ENCODE data around the gene FBXW8.

Gene FBXW8

GRCh38 chr12:116996621-116997020 lies 85.9 kb downstream of the FBXW8 start:
- in situ Hi-C loops (cut with MboI; ENCODE audit: low sequenced_read_pairs, unreplicated experiment) = no loop called here
- TF ChIP-seq, protein P1, sequence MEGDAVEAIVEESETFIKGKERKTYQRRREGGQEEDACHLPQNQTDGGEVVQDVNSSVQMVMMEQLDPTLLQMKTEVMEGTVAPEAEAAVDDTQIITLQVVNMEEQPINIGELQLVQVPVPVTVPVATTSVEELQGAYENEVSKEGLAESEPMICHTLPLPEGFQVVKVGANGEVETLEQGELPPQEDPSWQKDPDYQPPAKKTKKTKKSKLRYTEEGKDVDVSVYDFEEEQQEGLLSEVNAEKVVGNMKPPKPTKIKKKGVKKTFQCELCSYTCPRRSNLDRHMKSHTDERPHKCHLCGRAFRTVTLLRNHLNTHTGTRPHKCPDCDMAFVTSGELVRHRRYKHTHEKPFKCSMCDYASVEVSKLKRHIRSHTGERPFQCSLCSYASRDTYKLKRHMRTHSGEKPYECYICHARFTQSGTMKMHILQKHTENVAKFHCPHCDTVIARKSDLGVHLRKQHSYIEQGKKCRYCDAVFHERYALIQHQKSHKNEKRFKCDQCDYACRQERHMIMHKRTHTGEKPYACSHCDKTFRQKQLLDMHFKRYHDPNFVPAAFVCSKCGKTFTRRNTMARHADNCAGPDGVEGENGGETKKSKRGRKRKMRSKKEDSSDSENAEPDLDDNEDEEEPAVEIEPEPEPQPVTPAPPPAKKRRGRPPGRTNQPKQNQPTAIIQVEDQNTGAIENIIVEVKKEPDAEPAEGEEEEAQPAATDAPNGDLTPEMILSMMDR (IDR thresholded peaks at IDR 0.05; ENCODE audit: borderline replicate concordance, control extremely low read depth, extremely low read depth, insufficient read depth, missing control alignments) = no peak
- no peak for DNase-seq (ENCODE audit: low spot score)

- in situ Hi-C loops (cut with MboI; ENCODE audit: low sequenced_read_pairs, unreplicated experiment) = no loop called here
- no peak for DNase-seq (ENCODE audit: low spot score)
Observed at GRCh38 chr12:116999066-116999465, 88.3 kb downstream of the FBXW8 start.

GRCh38 chr12:117000316-117000715 lies 89.6 kb downstream of the FBXW8 start:
- TF ChIP-seq, protein P1 (IDR thresholded peaks at IDR 0.05; ENCODE audit: borderline replicate concordance, control extremely low read depth, extremely low read depth, insufficient read depth, missing control alignments) = no peak
- no peak for DNase-seq (ENCODE audit: low spot score)
- in situ Hi-C loops (cut with MboI; ENCODE audit: low sequenced_read_pairs, unreplicated experiment) = no loop called here

More at GRCh38 chr12:116999066-116999465, 88.3 kb downstream of the FBXW8 start:
- TF ChIP-seq, protein P1 (IDR thresholded peaks at IDR 0.05; ENCODE audit: borderline replicate concordance, control extremely low read depth, extremely low read depth, insufficient read depth, missing control alignments) = no peak

GRCh38 chr12:117002051-117002817 lies 91.5 kb downstream of the FBXW8 start:
- TF ChIP-seq, protein P1 (IDR thresholded peaks at IDR 0.05; ENCODE audit: borderline replicate concordance, control extremely low read depth, extremely low read depth, insufficient read depth, missing control alignments) = no peak
- no peak for DNase-seq (ENCODE audit: low spot score)
- in situ Hi-C loops (cut with MboI; ENCODE audit: low sequenced_read_pairs, unreplicated experiment) = no loop called here

GRCh38 chr12:117003883-117004404 lies 93.2 kb downstream of the FBXW8 start:
- TF ChIP-seq, protein P1 (IDR thresholded peaks at IDR 0.05; ENCODE audit: borderline replicate concordance, control extremely low read depth, extremely low read depth, insufficient read depth, missing control alignments) = no peak
- in situ Hi-C loops (cut with MboI; ENCODE audit: low sequenced_read_pairs, unreplicated experiment) = no loop called here
- DNase-seq (ENCODE audit: low spot score) = no peak

GRCh38 chr12:117005417-117006046 lies 94.8 kb downstream of the FBXW8 start:
- DNase-seq (ENCODE audit: low spot score) = no peak
- TF ChIP-seq, protein P1 (IDR thresholded peaks at IDR 0.05; ENCODE audit: borderline replicate concordance, control extremely low read depth, extremely low read depth, insufficient read depth, missing control alignments) = no peak
- in situ Hi-C loops (cut with MboI; ENCODE audit: low sequenced_read_pairs, unreplicated experiment) = no loop called here

All from GM13976 (cell line).